ENCODE results near the gene PRRG4.

Gene PRRG4

DNA sequence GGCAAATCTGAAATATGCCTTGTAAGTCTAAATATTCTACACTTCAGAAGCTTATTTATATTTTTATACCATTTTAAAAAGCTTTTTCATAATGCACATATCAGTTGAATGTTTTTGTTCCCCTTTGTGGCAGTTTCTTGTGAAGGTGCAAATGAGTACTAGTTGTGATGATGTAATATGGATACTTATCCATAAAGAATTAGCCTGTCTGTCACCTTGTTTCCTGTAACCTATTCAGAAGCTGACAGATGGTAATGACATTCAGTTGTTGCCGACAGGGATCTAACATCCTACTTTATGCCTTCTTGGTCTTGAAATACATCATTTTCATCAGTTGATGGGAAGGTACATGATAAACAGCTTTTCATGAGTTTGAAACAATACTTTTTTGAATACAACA, 65.7 kb downstream of the PRRG4 start:
- H3K4me1 Mint-ChIP-seq (ENCODE audit: low read depth): peaks cover 53% of the 10 kb centered on the region
- H3K36me3 Mint-ChIP-seq (ENCODE audit: low read depth): peaks cover 34% of the 10 kb centered on the region
- no peak for DNase-seq
- no peaks in the 10 kb centered on the region for H3K9me3 Mint-ChIP-seq
- H3K27me3 Mint-ChIP-seq: no peaks in the 10 kb centered on the region
- H3K4me3 Mint-ChIP-seq: peak overlapping the region; percentile 98
- H3K27ac Mint-ChIP-seq: no peak overlapping the region

DNA sequence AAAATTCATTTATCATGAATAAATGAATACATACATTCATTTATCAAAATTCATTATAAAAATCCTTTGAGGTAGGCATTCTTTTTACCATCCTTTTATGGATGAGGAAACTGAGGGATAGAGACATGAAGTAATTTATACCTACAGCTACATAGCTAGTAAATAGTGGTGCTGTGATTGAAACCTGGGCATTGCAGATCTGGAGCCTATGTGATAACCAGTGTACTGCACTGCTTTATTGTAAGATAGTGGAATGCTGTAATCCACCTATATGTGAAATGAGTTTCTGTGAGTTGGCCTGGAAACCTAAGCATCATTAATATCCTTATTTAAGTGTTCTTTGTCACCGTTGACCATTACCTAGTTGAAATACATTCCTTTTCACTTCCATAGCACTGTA, 67.4 kb downstream of the PRRG4 start:
- Mint-ChIP-seq H3K4me1 (ENCODE audit: low read depth) (peaks cover 51% of the 10 kb centered on the region), H3K4me3 (no peak overlapping the region)

DNA sequence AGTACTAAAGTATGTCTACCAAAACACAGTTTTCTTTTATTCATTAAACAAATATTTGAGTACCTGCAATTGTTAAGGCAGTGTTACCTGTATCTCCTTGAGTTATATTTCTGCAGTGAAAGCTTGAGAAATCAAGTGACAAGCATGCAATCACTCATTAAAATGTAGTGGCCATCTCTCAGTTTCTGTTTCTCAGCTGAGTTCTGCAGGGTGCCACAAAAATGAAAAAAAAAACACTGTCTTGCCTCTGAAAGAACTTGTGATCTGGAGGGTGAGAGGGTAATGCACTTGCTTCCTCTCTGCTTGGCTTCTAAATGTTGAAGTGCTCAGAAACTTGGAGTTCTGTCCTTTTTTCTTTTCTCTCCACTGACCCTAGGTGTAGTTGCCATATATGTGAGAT, 69.7 kb downstream of the PRRG4 start:
- H3K9me3 Mint-ChIP-seq: no peaks in the 10 kb centered on the region
- H3K4me3 Mint-ChIP-seq: no peak overlapping the region
- H3K27ac Mint-ChIP-seq: no peak overlapping the region
- no peaks in the 10 kb centered on the region for H3K27me3 Mint-ChIP-seq
- peaks cover 30% of the 10 kb centered on the region for H3K36me3 Mint-ChIP-seq (ENCODE audit: low read depth)
- H3K4me1 Mint-ChIP-seq (ENCODE audit: low read depth): peaks cover 49% of the 10 kb centered on the region
- DNase-seq: no peak

More for the DNA sequence above, 67.4 kb downstream of the PRRG4 start:
- DNase-seq: no peak
- no peak overlapping the region for H3K27ac Mint-ChIP-seq
- peaks cover 41% of the 10 kb centered on the region for H3K36me3 Mint-ChIP-seq (ENCODE audit: low read depth)
- no peaks in the 10 kb centered on the region for H3K9me3 Mint-ChIP-seq
- H3K27me3 Mint-ChIP-seq: no peaks in the 10 kb centered on the region

DNA sequence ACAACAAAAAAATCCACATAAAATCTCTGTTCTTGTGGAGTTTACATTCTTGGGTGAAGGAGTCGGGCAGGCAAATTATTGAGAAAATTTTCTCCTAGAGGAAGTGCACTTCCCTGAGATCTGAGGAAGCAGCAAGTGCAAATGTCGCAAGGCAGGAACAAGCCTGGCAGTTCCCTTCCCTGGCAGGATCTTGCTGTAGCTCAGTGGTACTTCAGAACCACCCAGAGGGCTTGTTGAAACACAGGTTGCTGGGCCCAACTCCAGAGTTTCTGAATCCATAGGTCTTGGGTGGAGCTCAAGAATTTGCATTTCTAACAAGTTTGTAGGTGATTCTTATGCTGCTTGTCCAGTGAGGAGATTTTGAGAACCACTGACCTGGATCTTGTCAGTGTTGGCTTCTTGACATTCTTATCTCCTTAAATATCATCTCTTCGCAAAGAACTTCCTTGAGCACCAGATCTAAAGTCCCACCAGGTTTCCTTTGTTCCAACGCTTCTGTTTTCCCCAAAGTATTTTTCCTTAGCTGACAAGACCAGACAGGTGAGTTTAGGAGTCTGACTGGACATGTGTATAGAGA, 72.5 kb downstream of the PRRG4 start:
- H3K36me3 Mint-ChIP-seq (ENCODE audit: low read depth): peaks cover 34% of the 10 kb centered on the region
- H3K27me3 Mint-ChIP-seq: no peaks in the 10 kb centered on the region
- no peaks in the 10 kb centered on the region for H3K9me3 Mint-ChIP-seq
- no peak overlapping the region for H3K27ac Mint-ChIP-seq
- DNase-seq: no peak
- no peak overlapping the region for H3K4me3 Mint-ChIP-seq
- peaks cover 36% of the 10 kb centered on the region for H3K4me1 Mint-ChIP-seq (ENCODE audit: low read depth)

DNA sequence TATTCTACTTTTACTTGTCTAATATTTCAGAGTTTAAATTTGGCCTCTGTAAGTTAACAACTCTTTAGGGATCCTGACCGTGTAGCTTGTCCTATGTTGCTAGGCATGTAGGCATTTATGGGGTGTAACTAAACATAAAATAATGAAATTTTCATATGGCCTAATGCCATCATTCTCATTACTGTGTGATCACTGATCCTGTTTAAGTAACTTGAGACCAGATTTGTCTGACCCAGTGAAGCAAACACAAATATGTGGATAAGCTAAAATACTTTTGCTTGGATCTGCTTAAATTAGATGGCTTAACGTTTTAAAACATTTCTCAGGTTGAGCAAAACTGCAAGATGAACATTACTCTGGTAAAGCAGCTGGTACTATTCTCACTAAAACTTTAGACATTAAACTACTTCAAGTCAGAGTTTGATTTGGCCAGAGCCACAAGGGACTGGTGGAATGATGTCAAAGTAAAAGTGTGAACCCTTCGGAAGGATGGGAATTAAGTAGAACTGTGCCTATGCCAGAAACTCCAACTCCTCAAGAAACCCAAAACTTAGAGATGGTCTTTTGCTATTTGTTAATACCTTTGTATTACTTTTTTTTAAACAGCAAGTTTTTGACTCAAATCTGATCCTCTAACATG, 75.4 kb downstream of the PRRG4 start:
- Mint-ChIP-seq H3K9me3 (no peaks in the 10 kb centered on the region), H3K36me3 (ENCODE audit: low read depth) (peaks cover 33% of the 10 kb centered on the region), H3K27me3 (no peaks in the 10 kb centered on the region), H3K27ac (no peak overlapping the region), H3K4me3 (no peak overlapping the region), H3K4me1 (ENCODE audit: low read depth) (peaks cover 31% of the 10 kb centered on the region)
- DNase-seq: no peak
